GM12801 (cell line): ENCODE results near the gene SH3PXD2A.

Source experiments
- TF ChIP-seq, protein P1 (sequence below): IDR thresholded peaks from one replicate; pipeline ENCODE4 v1.5.1; 2011; ENCODE audit warnings: control low read depth; ENCODE audit not compliant: insufficient read length; ENCODE audit errors: extremely low read depth

SH3PXD2A gene

DNA sequence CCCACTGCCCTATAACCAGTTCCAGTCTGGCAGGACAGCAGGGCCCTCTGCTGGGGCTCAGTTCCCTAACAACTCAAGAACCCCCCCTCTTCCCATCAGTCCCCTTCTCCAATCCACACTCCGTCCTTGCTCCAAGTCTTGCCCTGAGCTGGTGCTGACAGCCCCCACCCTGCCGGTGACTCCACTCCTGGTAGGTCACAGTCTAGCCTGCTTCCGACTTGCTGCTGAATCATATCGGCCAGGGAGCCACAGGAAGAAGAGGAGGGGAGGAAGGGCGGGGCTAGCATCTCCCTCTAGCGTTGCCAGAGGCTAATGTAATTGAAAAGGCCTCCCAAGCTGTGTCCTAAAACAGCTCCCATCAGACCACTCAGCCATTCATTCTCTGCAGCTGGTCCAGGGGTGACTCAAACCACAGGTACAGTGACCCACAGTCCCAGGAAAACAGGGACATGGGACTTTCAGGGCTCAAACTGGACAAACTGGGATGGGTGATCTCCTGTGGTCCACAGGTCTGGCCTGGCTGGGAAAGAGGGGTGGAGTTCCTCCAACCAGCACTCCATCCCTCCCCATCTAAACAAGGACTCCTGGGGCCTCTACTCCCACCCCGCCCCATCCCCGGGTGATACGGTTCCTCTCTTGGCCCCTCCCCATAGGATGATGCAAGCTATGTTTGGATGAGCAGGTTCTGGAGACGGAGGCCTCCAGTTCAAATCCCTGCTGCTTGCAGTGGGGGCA lies 158.8 kb downstream of the SH3PXD2A start:
- TF ChIP-seq, protein P1, sequence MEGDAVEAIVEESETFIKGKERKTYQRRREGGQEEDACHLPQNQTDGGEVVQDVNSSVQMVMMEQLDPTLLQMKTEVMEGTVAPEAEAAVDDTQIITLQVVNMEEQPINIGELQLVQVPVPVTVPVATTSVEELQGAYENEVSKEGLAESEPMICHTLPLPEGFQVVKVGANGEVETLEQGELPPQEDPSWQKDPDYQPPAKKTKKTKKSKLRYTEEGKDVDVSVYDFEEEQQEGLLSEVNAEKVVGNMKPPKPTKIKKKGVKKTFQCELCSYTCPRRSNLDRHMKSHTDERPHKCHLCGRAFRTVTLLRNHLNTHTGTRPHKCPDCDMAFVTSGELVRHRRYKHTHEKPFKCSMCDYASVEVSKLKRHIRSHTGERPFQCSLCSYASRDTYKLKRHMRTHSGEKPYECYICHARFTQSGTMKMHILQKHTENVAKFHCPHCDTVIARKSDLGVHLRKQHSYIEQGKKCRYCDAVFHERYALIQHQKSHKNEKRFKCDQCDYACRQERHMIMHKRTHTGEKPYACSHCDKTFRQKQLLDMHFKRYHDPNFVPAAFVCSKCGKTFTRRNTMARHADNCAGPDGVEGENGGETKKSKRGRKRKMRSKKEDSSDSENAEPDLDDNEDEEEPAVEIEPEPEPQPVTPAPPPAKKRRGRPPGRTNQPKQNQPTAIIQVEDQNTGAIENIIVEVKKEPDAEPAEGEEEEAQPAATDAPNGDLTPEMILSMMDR = no peak

DNA sequence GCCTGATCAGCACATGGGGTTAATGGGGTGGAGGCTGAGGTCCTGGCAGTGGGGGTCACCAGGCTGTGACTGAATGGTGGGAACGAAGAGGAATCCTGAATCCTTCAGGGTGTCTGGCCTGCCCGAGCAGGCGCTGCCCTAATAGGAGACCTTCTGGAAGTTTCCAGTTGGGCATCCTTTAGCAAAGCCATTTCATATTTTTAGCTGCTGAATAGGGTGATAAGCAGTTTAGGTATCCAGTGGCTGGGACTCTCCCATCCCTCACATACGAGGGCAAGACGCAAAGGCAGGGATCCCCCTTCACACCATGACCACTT lies 159.3 kb downstream of the SH3PXD2A start:
- TF ChIP-seq, protein P1 = no peak

DNA sequence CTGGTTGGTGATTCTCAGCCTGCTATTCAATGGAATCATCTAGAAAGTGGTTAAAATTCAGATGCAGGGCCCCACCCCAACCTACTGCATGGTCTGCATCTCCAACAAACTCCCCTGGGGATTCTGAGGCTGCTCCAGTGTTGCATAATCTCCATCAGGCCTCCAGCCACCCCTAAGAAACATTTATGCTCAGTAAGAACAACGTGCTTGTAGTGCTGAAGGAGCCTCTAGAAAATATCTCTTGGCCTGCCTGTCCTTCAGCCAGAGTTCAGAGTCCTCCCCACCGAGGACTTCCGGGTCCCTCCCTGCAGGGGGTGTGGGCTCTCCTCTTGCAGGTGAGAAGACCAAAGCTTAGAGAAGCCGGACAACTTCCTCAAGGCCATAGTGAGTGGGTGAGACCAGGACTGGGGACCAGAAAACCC lies 159.8 kb downstream of the SH3PXD2A start:
- TF ChIP-seq, protein P1 = no peak

DNA sequence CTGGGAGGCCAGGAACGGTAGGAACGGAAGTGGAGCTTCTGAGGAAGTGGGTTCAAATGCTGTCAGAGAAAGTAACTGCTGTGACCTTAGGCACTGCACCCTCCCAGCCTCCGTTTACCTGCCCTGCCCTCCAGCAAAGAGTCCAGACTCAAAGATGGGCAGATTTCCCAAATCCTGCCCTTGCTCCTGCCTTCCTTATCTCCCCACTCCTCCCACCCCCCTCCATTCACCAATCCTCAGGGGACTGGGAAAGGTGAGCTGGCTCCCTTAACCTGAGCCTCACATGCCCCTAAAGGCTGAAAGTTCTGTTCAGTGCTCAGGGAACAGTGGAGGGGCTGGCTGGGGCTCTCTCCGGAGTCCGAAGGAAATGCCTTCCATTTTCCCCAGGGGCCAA lies 161.6 kb downstream of the SH3PXD2A start:
- TF ChIP-seq, protein P1 = no peak

DNA sequence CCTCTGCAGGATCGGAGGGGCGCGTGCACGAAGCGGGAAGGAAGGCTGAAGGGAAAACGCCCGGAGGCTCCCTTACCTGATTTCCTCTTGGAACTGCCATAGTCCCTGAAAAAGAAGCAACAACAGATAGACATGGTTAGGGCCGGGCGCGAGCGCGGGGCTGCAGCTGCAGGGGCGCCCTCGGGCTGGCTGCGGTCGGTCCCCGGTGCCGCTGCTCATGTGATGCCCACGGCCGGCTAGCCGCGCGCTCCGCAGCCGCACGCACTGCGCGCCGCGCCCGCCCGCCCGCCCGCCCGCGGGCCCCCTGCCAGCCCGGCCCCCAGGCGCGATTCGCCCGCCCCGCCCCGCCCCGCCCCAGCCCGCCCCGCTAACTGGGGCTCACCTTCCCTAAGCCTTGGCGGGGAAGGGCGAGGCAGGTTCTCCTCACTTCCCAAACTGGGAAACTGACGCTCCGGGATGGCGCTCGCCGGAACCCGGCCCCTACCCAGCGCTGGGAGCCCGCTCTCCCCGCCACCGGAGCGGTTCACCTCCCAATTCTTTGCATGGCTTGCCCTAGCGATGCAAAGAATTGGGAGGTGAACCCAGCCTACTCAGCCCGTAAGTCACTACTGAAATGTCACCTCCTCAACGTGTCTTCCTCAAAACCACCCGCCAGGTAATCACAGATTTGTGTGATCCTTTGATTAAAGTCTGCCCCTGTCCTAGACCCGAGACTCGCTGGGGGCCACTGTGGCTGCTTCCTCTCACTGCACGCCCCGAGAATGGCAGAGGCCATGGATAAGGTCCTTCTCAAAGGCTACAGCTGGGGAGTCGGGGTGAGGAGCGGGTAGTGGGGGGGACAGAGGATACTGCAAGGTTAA lies 162.2 kb downstream of the SH3PXD2A start:
- TF ChIP-seq, protein P1 = no peak

DNA sequence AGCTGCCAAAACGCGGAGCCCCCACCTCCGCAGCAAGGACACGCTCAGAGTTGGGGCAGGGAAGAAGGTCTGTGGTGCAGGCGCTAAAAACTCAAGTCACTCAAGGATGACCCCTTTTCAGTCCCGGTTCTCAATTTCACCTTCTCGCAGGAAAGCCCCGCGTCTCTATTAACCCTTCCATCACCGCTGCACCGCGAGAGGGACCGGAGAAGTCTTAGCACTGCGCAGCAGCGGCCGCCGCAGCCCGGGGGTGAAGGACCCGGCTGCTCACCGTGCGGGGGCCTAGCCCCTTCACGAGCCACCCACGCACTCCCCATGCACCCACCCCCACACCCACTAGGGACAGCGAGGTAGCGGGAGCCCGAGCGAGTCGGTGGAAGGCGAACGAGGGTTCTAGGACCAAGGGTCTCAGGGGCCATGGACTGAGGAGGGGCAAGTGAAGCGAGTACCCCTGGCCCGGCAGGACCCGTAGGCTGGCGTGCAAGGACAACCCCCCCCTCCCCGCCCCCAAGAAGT lies 162.9 kb downstream of the SH3PXD2A start:
- TF ChIP-seq, protein P1 = no peak

DNA sequence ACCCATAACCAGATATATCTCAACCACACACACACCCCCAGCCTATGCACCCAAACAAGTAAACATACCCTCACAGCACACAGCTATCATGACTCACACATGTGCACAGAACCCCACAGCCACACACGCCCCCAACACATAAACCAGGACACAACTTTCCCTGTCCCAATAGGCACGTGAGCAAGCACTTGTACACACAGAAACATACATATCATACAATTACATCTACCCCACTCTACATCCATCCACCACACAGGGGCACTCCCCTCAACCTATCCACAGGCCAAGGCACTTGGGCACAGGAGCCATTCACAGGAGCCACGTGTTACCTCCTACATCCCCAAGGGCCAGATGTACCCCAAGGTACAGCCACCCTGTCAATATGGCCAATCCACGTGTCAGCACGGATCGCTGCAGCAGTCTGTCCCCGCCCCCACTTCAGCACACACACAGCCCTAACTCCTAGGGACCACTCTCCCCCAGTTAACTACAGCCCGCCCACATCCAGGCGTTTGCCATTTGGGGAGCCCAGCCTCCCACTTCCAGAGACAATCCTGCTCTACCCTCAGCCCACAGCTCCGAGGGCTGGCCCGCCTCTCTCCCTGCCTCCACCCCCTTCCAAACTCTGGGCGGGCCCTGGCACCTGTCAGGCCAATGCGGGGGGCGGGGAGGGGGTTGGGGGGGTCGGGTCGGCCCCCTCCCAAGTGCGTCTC lies 163.5 kb downstream of the SH3PXD2A start:
- TF ChIP-seq, protein P1 = no peak
